ENCODE data around the gene TMEM259.

DNA sequence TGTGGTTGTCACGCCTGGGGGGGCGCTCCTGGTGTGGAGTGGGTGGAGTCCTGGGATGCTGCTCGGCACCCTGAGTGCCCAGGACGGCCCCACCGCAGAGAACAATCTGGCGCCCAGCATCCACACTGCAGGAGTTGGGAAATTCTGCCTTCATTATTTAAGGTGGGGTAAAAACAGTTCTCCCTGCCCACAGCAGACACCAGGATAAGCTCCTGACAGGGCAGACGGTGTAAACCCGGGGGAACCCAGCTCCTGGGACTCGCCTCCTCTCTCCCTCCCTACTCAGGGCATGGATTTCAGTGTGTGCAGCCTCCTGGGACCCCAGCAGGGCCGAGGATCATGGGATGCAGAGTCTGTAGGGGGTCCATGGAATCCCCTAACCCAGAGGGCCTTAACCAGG lies 44.4 kb downstream of the TMEM259 start:
- TF ChIP-seq, protein P1, sequence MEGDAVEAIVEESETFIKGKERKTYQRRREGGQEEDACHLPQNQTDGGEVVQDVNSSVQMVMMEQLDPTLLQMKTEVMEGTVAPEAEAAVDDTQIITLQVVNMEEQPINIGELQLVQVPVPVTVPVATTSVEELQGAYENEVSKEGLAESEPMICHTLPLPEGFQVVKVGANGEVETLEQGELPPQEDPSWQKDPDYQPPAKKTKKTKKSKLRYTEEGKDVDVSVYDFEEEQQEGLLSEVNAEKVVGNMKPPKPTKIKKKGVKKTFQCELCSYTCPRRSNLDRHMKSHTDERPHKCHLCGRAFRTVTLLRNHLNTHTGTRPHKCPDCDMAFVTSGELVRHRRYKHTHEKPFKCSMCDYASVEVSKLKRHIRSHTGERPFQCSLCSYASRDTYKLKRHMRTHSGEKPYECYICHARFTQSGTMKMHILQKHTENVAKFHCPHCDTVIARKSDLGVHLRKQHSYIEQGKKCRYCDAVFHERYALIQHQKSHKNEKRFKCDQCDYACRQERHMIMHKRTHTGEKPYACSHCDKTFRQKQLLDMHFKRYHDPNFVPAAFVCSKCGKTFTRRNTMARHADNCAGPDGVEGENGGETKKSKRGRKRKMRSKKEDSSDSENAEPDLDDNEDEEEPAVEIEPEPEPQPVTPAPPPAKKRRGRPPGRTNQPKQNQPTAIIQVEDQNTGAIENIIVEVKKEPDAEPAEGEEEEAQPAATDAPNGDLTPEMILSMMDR (conservative IDR thresholded peaks at IDR 0.05; ENCODE audit: low read depth in 2 of 2): no peak
- TF ChIP-seq POLR2AphosphoS5 (IDR thresholded peaks at IDR 0.05; ENCODE audit: low read depth): 0 out of 2 replicates have a peak, but pooled peaks have one; percentile 12
- no peak for TF ChIP-seq EZH2 (IDR thresholded peaks at IDR 0.05; ENCODE audit: low read depth, unreplicated experiment)
- no peak for TF ChIP-seq EZH2phosphoT487 (IDR thresholded peaks at IDR 0.05; ENCODE audit: unreplicated experiment)
- TF ChIP-seq, protein P2, sequence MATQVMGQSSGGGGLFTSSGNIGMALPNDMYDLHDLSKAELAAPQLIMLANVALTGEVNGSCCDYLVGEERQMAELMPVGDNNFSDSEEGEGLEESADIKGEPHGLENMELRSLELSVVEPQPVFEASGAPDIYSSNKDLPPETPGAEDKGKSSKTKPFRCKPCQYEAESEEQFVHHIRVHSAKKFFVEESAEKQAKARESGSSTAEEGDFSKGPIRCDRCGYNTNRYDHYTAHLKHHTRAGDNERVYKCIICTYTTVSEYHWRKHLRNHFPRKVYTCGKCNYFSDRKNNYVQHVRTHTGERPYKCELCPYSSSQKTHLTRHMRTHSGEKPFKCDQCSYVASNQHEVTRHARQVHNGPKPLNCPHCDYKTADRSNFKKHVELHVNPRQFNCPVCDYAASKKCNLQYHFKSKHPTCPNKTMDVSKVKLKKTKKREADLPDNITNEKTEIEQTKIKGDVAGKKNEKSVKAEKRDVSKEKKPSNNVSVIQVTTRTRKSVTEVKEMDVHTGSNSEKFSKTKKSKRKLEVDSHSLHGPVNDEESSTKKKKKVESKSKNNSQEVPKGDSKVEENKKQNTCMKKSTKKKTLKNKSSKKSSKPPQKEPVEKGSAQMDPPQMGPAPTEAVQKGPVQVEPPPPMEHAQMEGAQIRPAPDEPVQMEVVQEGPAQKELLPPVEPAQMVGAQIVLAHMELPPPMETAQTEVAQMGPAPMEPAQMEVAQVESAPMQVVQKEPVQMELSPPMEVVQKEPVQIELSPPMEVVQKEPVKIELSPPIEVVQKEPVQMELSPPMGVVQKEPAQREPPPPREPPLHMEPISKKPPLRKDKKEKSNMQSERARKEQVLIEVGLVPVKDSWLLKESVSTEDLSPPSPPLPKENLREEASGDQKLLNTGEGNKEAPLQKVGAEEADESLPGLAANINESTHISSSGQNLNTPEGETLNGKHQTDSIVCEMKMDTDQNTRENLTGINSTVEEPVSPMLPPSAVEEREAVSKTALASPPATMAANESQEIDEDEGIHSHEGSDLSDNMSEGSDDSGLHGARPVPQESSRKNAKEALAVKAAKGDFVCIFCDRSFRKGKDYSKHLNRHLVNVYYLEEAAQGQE (IDR thresholded peaks at IDR 0.05; ENCODE audit: unreplicated experiment): no peak
- TF ChIP-seq, protein P3, sequence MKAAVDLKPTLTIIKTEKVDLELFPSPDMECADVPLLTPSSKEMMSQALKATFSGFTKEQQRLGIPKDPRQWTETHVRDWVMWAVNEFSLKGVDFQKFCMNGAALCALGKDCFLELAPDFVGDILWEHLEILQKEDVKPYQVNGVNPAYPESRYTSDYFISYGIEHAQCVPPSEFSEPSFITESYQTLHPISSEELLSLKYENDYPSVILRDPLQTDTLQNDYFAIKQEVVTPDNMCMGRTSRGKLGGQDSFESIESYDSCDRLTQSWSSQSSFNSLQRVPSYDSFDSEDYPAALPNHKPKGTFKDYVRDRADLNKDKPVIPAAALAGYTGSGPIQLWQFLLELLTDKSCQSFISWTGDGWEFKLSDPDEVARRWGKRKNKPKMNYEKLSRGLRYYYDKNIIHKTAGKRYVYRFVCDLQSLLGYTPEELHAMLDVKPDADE (IDR thresholded peaks at IDR 0.05): no peak
- TF ChIP-seq CREB1 (CRISPR knock-in tag; IDR thresholded peaks at IDR 0.05; ENCODE audit: low read depth): no peak
- TF ChIP-seq JUNB (IDR thresholded peaks at IDR 0.05; ENCODE audit: unreplicated experiment): no peak
- no peak for TF ChIP-seq ZNF331 (CRISPR knock-in tag; IDR thresholded peaks at IDR 0.05; ENCODE audit: low read depth)
- TF ChIP-seq NANOG (IDR thresholded peaks at IDR 0.05; ENCODE audit: borderline replicate concordance): no peak
- TF ChIP-seq STAT1 (IDR thresholded peaks at IDR 0.05; ENCODE audit: unreplicated experiment): no peak
- no peak for TF ChIP-seq ZNF462 (CRISPR knock-in tag; IDR thresholded peaks at IDR 0.05)

Data from GM23338 (cell line).